ENCODE measurements around the gene ZNHIT2. TPM values are rescaled to one million over a fixed set of nuclear protein-coding genes. Genes with fewer than 3 reads are reported as not detected.

Gene ZNHIT2
- total RNA-seq, 2 experiments from 2014 or later = 9.0 to 9.5 TPM

GRCh38 chr11:65121865-65122696, 4.6 kb upstream of the ZNHIT2 start, which contains the start of the genes FAU and MRPL49:
Gene FAU, minus strand, starts transcription at chr11:65122134. Its CDS starts 321 bp downstream, at chr11:65121813.
Gene MRPL49, plus strand, starts transcription at chr11:65122321. Its CDS starts 26 bp downstream, at chr11:65122347.
- peaks cover 87% of the 10 kb centered on the region for H3K36me3 Mint-ChIP-seq (ENCODE audit: low read depth)
- POLR2A ChIA-PET = interaction anchor here (0.6 to 3.7 kb wide), 50 partner anchors 8 to 1721 kb away, joined by 3 to 136 read pairs (median 5); partner anchors contain the start of genes ARL2, CAPN1, CCDC85B and CDCA5

GRCh38 chr11:65121447-65121864, 4.0 kb upstream of the ZNHIT2 start:
- Mint-ChIP-seq H3K4me1 (ENCODE audit: low read depth) (peaks cover 51% of the 10 kb centered on the region), H3K9me3 (no peaks in the 10 kb centered on the region), H3K27ac (peak overlapping the region; percentile 100), H3K27me3 (no peaks in the 10 kb centered on the region), H3K36me3 (ENCODE audit: low read depth) (peaks cover 85% of the 10 kb centered on the region), H3K4me3 (peak overlapping the region; percentile 100)
- Histone ChIP-seq H3K4me1 (ENCODE audit: insufficient read depth, low read length) (peaks cover 49% of the 10 kb centered on the region), H3K4me3 (ENCODE audit: low read length) (peak overlapping the region; percentile 67), H3K27me3 (ENCODE audit: control insufficient read depth in 1 of 2, insufficient read depth in 2 of 2, low read length in 2 of 2) (no peaks in the 10 kb centered on the region), H3K9me3 (ENCODE audit: control insufficient read depth in 1 of 2, insufficient read depth in 1 of 2, low read length in 2 of 2) (no peaks in the 10 kb centered on the region), H3K27ac (ENCODE audit: low read depth in 1 of 2, low read length in 2 of 2) (peak overlapping the region; percentile 93 to 99), H3K36me3 (ENCODE audit: insufficient read depth, low read length) (peaks cover 59% of the 10 kb centered on the region)
- TF ChIP-seq CTCF (IDR thresholded peaks at IDR 0.05) = no peak
- ChIA-PET POLR2A (interaction anchor here (0.6 to 3.7 kb wide), 49 partner anchors 8 to 1722 kb away, joined by 3 to 136 read pairs (median 5); partner anchors contain the start of genes ARL2, CAPN1, CCDC85B and CDCA5), CTCF (interaction anchor here (1.2 to 5.3 kb wide), 5 partner anchors 9 to 590 kb away, joined by 3 to 23 read pairs (median 7); partner anchors contain the start of genes ARL2, KAT5 and TM7SF2)
- DNase-seq = peak in 4 of 14 experiments; percentile 25 to 58 (median 50)
- ATAC-seq (ENCODE audit: poor library complexity) = no peak
- intact Hi-C loops (cut with DNase I, micrococcal nuclease) = loop anchor here in 1 of 2 experiments (5.0 kb wide), 1 partner anchor 204 kb away; the partner anchor contains the start of gene ATG2A

More at GRCh38 chr11:65121865-65122696, 4.6 kb upstream of the ZNHIT2 start, which contains the start of the genes FAU and MRPL49:
- ATAC-seq (ENCODE audit: poor library complexity) (peak; percentile 81), DNase-seq (peak; percentile 97 to 100 (median 98))
- Histone ChIP-seq H3K27me3 (ENCODE audit: control insufficient read depth in 1 of 2, insufficient read depth in 2 of 2, low read length in 2 of 2) (no peaks in the 10 kb centered on the region), H3K9me3 (ENCODE audit: control insufficient read depth in 1 of 2, insufficient read depth in 1 of 2, low read length in 2 of 2) (no peaks in the 10 kb centered on the region), H3K36me3 (ENCODE audit: insufficient read depth, low read length) (peaks cover 65% of the 10 kb centered on the region), H3K4me1 (ENCODE audit: insufficient read depth, low read length) (peaks cover 43% of the 10 kb centered on the region), H3K4me3 (ENCODE audit: low read length) (peak within 1 kb of the TSS; percentile 67), H3K27ac (ENCODE audit: low read depth in 1 of 2, low read length in 2 of 2) (peak within 1 kb of the TSS; percentile 93 to 99)
- Mint-ChIP-seq H3K27me3 (no peaks in the 10 kb centered on the region), H3K4me3 (peak within 1 kb of the TSS; percentile 100), H3K4me1 (ENCODE audit: low read depth) (peaks cover 51% of the 10 kb centered on the region), H3K9me3 (no peaks in the 10 kb centered on the region), H3K27ac (peak within 1 kb of the TSS; percentile 100)
- CTCF ChIA-PET = interaction anchor here (0.6 to 5.3 kb wide), 6 partner anchors 10 to 951 kb away, joined by 3 to 23 read pairs (median 6); partner anchors contain the start of genes ARL2, KAT5 and TM7SF2
- intact Hi-C loops (cut with DNase I, micrococcal nuclease) = loop anchor here (1.0 to 5.0 kb wide), 3 partner anchors 26 to 205 kb away; partner anchors contain the start of genes CDCA5 (in 2 of the 2), ZFPL1 (in 2 of the 2), ATG2A (in 1 of the 2) and VPS51 (in 1 of the 2)
- no peak for TF ChIP-seq CTCF (IDR thresholded peaks at IDR 0.05)

- peak overlapping the region; percentile 67 for H3K4me3 ChIP-seq (ENCODE audit: low read length)
- no peak for ATAC-seq (ENCODE audit: poor library complexity)
- H3K9me3 ChIP-seq (ENCODE audit: control insufficient read depth in 1 of 2, insufficient read depth in 1 of 2, low read length in 2 of 2) = no peaks in the 10 kb centered on the region
- TF ChIP-seq CTCF (IDR thresholded peaks at IDR 0.05) = no peak
- peaks cover 53% of the 10 kb centered on the region for H3K36me3 ChIP-seq (ENCODE audit: insufficient read depth, low read length)
- no peaks in the 10 kb centered on the region for H3K27me3 ChIP-seq (ENCODE audit: control insufficient read depth in 1 of 2, insufficient read depth in 2 of 2, low read length in 2 of 2)
- H3K27ac ChIP-seq (ENCODE audit: low read depth in 1 of 2, low read length in 2 of 2) = peak overlapping the region; percentile 93 to 99
- no peaks in the 10 kb centered on the region for H3K27me3 Mint-ChIP-seq
- H3K4me1 ChIP-seq (ENCODE audit: insufficient read depth, low read length) = peaks cover 55% of the 10 kb centered on the region
- no peaks in the 10 kb centered on the region for H3K9me3 Mint-ChIP-seq
- H3K36me3 Mint-ChIP-seq (ENCODE audit: low read depth) = peaks cover 79% of the 10 kb centered on the region
- POLR2A ChIA-PET = interaction anchor here (0.6 to 3.7 kb wide), 9 partner anchors 9 to 377 kb away, joined by 3 to 136 read pairs (median 14); partner anchors contain the start of genes MALAT1, RASGRP2, SYVN1 and TM7SF2
- peak overlapping the region; percentile 100 for H3K4me3 Mint-ChIP-seq
- peak overlapping the region; percentile 100 for H3K27ac Mint-ChIP-seq
- CTCF ChIA-PET = interaction anchor here (1.6 to 5.3 kb wide), 3 partner anchors 8 to 15 kb away, joined by 4 to 23 read pairs (median 19); partner anchors contain the start of gene TM7SF2
- intact Hi-C loops (cut with DNase I, micrococcal nuclease) = loop anchor here in 1 of 2 experiments (5.0 kb wide), 1 partner anchor 204 kb away; the partner anchor contains the start of gene ATG2A
- no peak for DNase-seq
- peaks cover 51% of the 10 kb centered on the region for H3K4me1 Mint-ChIP-seq (ENCODE audit: low read depth)
These were observed 3.3 kb upstream of the ZNHIT2 start for GRCh38 chr11:65120831-65121230.
